Kidney epithelial cell (primary cell): ENCODE data around the gene TBL1X. TPM values are rescaled to one million over a fixed set of nuclear protein-coding genes. Genes with fewer than 3 reads are reported as not detected.

Experiments used
- DNase-seq: peaks from one replicate; pipeline ENCODE4 v3.0.0-alpha.2; 2010; ENCODE audit warnings: low read depth
- H3K27me3 ChIP-seq: 2 replicates; pipeline ENCODE4 v1.6.0; 2011; ENCODE audit warnings: low read length; ENCODE audit not compliant: control insufficient read depth, insufficient read depth
- H3K36me3 ChIP-seq: 2 replicates; pipeline ENCODE4 v1.5.1; 2011; ENCODE audit warnings: low read length; ENCODE audit not compliant: control insufficient read depth, insufficient read depth
- H3K4me3 ChIP-seq: 2 replicates; pipeline ENCODE4 v1.5.1; 2011; ENCODE audit warnings: low read depth, mild to moderate bottlenecking, control low read depth, low read length
- total RNA-seq: library from RNA; depleted of rRNA; stranded (reverse); fragments of >200 nt; gene quantifications from 2 replicates; pipeline ENCODE4 v1.2.3, GENCODE V29; 2015
- TF ChIP-seq, protein P1 (sequence below): IDR thresholded peaks from 2 replicates; pipeline ENCODE4 v1.5.1; 2011; ENCODE audit warnings: mild to moderate bottlenecking, moderate library complexity, low read length, control low read depth, inconsistent platforms; ENCODE audit not compliant: insufficient read depth, poor library complexity, severe bottlenecking

The TBL1X gene
- total RNA-seq, 1 donor from 2014 or later = 25.9 TPM

DNA sequence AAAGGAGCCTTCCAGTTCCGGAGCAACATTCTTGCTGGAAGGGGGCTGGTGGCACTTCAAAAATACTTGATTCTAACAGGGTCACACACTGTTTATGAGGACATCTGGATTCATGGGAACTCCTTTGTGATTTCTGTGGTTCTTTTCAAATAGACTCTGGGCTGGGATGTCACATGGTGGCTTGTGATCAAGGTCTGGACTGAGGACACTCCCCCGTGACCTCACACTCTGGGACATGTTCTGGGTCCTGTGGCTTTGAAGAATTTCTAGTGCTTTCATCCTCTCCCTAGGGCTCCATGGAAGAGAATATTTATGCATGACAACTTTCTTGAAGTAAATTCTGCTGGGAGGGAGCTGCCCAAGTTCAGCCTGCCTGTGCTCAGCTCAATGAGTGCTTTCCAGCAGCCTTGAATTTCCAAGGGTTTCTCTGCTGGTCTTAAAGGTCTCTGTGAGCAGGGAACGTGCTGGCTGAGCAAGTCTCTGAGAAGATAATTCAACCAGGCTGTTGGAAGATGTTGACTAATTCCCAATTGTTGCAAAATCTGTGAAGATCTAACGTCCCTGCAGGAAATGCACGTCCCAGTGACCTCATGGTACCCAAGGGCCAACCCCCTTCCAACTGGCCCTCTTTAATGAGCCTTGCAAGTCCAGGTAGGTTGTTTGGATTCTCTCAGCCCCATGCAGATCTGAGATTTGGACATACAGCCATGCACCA lies 264.5 kb downstream of the TBL1X start:
- peaks cover under 1% of the 10 kb centered on the region for H3K36me3 ChIP-seq
- no peak overlapping the region for H3K4me3 ChIP-seq
- no peaks in the 10 kb centered on the region for H3K27me3 ChIP-seq
- TF ChIP-seq, protein P1, sequence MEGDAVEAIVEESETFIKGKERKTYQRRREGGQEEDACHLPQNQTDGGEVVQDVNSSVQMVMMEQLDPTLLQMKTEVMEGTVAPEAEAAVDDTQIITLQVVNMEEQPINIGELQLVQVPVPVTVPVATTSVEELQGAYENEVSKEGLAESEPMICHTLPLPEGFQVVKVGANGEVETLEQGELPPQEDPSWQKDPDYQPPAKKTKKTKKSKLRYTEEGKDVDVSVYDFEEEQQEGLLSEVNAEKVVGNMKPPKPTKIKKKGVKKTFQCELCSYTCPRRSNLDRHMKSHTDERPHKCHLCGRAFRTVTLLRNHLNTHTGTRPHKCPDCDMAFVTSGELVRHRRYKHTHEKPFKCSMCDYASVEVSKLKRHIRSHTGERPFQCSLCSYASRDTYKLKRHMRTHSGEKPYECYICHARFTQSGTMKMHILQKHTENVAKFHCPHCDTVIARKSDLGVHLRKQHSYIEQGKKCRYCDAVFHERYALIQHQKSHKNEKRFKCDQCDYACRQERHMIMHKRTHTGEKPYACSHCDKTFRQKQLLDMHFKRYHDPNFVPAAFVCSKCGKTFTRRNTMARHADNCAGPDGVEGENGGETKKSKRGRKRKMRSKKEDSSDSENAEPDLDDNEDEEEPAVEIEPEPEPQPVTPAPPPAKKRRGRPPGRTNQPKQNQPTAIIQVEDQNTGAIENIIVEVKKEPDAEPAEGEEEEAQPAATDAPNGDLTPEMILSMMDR = no peak
- DNase-seq = no peak

DNA sequence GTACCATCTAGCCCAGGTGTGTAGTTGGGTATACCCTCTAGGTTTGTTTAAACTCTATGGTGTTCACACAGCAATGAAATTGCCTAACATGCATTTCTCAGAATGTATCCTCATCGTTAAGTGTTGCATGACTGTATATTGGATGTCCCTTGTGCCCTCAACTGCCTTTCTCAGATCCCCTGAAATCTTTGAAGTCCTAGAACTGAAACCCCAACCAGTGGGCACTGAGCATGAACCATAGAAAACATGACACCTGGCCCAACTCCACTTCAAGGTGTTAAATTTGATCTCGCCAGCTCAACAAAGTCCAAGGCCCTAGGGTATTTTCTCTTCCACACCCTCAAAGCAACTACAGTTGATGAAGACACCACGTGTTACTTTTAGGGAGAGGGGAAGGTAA lies 265.2 kb downstream of the TBL1X start:
- H3K4me3 ChIP-seq = no peak overlapping the region
- no peaks in the 10 kb centered on the region for H3K27me3 ChIP-seq
- no peak for DNase-seq
- peaks cover 2% of the 10 kb centered on the region for H3K36me3 ChIP-seq
- TF ChIP-seq, protein P1 = no peak

DNA sequence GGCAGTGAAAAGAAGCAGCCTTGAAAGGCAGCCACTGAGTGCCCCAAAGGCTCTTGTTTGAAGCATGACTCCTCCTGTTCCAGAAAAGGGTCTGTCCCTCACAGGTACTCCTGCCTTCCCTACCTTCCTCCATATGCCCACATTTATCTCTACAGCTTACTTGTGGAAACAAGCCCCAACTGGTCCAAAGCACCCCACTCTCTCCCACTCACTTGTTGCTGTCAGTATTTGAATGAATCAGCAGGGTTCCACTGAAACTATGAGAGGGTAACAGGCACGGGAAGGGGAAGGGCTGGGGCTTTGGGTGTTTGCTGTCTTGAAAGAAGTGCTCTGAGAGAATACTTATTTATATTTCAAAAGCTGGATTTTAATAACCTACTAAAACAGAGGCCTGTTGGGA lies 265.9 kb downstream of the TBL1X start:
- H3K36me3 ChIP-seq = peaks cover 2% of the 10 kb centered on the region
- no peak overlapping the region for H3K4me3 ChIP-seq
- H3K27me3 ChIP-seq = no peaks in the 10 kb centered on the region
- TF ChIP-seq, protein P1 = no peak
- no peak for DNase-seq

DNA sequence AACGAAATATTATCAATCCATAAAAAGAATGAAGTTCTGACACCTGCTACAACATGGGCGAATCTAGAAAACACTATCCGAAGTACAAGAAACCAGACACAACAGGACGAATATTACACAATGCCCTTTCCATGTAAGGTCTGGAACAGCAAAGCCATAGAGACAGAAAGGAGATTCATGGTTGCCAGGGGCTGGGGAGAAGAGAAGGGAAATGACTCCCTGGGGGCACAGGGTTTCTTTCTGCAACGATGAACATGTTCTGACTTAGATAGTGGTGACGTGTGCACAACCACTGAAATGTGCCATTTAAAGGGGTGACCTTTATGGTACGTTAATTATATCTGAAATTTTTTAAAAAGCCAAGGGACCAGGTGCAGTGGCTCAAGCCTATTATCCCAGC lies 272.5 kb downstream of the TBL1X start:
- H3K4me3 ChIP-seq = no peak overlapping the region
- no peak for DNase-seq
- H3K27me3 ChIP-seq = no peaks in the 10 kb centered on the region
- TF ChIP-seq, protein P1 = no peak
- peaks cover 2% of the 10 kb centered on the region for H3K36me3 ChIP-seq

DNA sequence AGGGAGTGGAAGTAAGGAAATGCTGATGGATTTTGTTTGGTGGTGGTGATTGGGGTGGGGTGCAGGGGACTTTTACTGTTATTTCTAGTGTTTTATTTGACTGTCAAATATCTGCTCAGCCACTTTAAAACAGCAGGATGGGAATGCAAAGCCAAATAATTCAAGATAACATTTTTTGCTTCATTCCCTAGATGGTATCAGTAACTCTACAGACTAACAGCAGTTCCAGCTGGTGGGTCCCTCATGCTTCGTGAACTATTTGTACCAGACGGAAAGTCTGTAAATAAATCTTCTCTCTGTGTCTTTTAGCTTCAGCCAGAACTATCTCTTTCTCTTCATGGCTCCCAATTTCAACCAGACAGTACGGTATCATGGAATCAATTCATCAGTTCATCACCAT lies 273.3 kb downstream of the TBL1X start:
- Histone ChIP-seq H3K36me3 (peaks cover 2% of the 10 kb centered on the region), H3K27me3 (no peaks in the 10 kb centered on the region), H3K4me3 (no peak overlapping the region)
- TF ChIP-seq, protein P1 = no peak
- DNase-seq = no peak

DNA sequence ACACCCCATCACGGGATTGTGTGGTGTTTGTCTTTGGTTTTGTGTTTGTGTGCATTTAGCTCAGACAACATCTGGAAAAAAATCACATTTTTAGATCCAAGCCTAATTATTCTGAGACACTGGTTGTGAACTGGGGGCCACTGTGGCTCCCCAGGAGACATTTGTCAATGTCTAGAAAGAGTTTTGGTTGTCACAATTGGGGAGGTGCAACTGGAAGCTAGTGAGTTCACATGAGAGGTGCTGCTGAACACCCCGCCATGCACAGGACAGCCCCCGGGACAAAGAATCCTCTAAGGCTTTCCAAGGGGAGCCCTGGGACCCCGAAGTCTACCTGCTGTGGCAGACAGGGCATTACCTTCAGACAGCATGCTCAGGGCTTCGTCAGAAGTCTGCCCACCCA lies 274.3 kb downstream of the TBL1X start:
- no peak for DNase-seq
- TF ChIP-seq, protein P1 = no peak
- H3K36me3 ChIP-seq = peaks cover 2% of the 10 kb centered on the region

More for the DNA sequence above, 274.3 kb downstream of the TBL1X start:
- Histone ChIP-seq H3K4me3 (no peak overlapping the region), H3K27me3 (no peaks in the 10 kb centered on the region)
